Measurements from ENCODE around the gene MYCBPAP.
A peak's percentile ranks its signal among the peaks of the same experiment; 100 is the strongest.

The MYCBPAP gene

DNA sequence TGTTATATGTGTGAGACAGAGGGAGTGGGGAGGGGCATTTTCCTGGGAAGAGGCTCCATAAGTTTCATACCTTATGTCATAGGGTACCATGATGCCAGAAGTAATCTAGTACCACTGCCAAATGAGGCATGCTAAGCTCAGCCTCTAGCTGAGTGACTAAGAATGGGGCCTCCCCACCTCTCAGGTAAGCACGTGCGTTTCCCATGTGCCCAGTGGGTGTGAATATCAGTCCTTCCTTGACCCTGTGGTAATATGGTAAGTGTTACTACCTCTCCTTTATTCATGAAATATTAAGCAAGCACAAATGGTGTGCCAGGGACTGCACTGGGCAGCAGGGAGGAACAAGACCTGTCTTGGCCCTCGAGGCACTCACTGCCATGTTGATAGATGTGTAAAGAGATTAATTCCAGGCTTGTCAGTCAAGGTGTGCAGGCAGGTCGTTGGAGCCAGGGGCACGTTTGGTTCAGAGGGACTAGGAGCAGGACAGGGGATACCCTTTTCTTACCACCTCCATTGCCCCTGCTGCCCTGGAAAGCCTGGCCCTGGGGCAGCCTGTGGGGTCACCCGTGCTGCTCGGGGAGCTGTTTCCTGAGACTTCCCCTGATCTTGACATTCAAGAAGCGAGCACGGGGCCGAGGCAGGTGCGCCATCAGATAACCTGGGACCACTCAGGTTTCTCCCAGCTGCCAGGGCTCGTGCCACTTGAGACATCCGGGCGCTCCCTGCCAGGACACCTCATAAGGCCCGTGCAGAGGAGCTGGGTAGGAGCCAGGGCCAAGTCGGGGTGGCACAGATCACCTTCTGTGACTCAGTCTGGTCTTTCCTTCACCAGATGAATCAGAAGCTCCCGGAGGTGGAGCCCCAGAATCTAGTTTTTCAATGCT is 20.8 kb upstream of the MYCBPAP start:
- no peak for FAIRE-seq

GRCh38 chr17:50488880-50489279 is 19.4 kb upstream of the MYCBPAP start:
- no peak for FAIRE-seq

- FAIRE-seq: no peak
Observed at GRCh38 chr17:50491505-50491904, 16.7 kb upstream of the MYCBPAP start.

DNA sequence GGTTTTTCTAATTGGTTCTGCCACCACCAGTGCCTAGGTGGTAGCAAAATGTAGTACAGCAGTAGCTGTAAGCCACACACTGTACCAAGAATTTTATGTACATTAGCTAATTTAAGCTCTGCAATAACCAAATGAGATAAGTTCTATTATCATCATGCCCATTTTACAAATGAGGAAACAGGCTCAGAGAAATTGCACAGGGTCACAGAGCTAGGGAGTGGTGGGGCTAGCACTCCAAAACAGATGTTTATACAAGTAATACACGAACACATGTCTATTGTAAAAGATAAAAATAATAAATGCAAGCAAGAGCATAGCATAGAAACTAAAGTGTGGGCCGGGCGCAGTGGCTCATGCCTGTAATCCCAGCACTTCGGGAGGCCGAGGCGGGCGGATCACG is 16.0 kb upstream of the MYCBPAP start:
- FAIRE-seq: no peak

DNA sequence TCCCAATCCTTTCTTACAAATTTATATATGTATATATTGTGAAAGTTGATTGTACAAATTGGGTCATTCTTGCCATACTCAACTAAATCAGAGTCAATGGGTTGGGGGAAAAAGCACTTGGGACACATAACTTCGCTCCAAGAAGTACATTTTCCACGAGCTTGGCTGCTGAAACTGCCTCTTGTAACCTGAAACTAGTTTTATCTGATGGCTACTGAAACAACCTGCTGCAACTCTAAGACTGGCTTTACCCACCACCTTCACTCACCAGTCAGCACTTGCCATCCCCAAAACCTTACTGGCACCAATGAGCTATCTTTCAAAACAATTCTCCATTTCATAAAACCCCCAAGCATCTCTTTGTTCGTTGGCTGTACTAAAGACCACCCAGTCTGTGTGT is 14.5 kb upstream of the MYCBPAP start:
- FAIRE-seq: no peak

- FAIRE-seq: no peak
Observed at GRCh38 chr17:50495217-50495823, 12.9 kb upstream of the MYCBPAP start.

- FAIRE-seq: no peak
Observed at GRCh38 chr17:50495918-50496317, 12.3 kb upstream of the MYCBPAP start.

DNA sequence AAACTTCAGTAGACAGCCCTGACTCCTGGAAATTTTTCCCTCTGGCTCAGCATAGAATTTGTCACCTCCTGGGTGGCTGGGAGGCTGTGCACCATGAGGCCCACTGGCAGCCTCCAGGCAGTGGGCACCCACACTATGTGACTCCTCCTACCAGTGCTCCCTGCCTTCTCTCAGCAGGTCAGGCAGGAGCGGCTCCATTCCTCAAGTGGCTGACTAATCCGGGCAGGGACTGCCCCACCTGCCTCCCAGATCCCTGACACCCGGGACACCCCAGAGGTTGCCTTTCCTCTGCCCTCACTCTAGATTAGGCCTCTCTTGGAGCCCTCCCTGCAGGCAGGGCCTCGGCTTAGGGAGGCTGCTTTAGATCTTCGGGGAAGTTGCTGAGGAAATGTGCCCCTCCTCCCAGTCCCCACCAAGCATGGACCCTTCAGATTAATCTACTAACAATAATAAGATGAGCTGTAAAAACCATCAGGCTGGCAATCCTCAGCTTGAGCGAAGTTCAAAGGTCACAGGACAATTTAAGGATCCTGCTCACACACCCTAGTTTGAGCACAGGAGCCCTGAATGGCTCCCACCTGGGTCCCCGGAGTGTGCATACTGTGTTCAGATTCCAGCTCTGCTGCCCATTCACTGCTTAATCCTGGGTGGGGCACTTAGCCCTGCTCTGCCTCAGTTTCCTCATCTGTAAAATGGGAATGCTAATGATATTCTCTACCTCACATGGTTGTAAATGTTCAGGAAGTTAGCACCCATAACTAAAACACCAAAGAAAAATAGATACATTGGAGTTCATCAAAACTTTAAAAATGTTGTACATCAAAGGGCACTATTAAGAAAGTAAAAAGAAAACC is 10.0 kb upstream of the MYCBPAP start:
- no peak for FAIRE-seq

DNA sequence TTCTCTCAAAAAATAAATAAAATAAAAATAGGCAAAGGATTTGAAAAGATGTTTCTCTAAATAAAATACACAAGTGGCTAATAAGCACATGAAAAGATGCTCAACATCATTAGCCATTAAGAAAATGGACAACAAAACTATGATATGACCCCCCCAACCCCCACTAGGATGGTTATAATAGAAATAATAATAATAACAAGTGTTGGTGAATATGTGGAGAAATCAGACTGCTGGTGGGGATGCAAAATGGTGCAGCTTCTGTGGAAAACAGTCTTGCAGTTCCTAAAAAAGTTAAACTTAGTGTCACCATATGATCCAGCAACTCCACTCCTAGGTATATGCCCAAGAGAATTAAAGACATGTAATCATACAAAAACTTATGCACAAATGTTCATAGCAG is 9.0 kb upstream of the MYCBPAP start:
- no peak for FAIRE-seq

DNA sequence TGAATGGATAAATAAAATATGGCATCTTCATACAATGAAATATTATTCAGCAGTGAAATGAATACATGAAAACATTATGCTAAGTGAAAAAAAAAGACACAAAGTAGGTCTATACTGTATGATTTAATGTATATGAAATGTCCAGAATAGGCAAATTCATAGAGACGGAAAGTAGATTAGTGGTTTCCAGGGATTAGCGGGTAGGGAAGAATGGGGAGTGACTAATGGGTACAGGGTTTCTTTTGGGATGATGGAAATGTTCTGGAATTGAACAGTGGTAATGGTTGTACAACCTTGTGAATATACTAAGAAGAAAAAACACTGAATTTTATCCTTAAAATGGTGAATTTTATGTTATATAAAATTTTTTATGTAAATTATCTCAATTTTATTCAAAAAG is 8.5 kb upstream of the MYCBPAP start:
- no peak for FAIRE-seq

DNA sequence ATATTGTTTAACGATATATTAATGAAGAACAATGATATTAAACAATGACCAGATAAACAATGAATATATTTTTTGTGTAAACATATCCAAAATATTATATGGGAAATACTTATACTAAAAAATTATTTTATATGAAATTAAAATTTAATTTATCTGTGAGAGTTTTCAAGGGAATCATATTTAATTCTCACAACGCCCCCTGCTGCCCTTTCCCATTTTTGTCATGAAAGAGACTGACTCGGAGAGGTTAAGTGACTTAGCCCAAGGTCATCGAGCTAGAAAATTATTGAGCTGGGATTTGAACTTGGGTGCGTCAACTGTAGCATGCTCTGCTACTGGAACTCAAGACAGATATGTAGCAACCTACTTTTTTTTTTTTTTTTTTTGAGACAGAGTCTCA is 7.2 kb upstream of the MYCBPAP start:
- FAIRE-seq: peak; percentile 41

DNA sequence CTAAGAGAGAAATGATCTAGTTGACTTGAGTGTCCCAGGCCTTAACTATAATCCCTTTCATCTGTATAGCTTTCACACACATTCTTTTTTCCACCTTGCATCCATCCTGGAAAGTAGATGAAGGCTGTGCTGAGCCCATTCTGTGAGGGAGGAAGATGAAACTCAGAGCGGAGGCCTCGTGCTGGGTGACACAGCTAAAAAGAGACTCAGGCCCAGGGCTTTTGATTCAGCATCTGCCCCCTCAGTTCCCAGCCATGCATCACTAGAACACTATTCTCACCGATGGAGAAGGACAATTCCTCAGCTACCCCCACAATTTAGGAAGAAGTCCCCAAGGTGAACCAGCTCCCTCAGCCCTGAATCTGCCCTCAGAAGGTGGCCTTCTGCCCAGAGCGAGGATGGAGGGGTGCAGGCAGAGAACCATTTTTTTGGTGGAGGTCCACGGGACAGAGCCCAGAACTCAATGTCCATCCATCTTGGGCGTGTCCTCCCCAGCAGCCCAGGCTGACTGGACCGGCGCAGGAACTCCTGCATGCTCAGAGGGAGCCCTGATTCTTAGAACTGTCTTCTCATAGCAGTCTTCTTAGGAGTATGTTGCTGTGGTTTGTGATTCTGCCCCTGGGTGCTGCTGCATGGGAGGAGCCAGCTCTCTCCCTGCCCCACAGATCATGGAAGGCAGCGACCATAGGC is 5.8 kb upstream of the MYCBPAP start:
- FAIRE-seq: no peak

DNA sequence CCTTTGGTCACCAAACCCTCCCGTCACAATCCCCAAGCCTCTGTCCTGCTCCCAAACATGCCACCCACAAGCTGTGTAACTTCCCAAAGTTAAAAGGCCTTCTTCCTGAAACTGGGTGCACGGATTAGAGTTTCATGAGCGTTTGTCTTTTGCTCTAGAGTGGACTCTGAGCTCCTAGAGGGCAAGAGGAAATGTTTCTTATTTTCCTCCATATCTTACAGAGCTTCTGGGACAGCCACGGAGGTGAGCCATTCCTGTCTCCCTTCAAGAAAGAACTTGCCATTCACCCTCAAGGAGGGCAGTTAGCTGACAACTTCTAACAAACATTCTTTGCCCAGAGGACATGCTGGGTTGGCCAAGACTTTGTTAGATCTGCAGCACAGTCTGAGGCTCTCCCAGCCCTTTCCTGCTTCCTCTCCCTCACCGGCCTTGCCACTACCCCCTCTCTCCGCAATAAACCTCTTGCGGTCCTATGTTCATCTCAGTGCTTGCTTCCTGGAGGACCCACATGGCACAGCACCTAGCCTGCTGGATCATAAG is 2.6 kb upstream of the MYCBPAP start:
- FAIRE-seq: no peak

DNA sequence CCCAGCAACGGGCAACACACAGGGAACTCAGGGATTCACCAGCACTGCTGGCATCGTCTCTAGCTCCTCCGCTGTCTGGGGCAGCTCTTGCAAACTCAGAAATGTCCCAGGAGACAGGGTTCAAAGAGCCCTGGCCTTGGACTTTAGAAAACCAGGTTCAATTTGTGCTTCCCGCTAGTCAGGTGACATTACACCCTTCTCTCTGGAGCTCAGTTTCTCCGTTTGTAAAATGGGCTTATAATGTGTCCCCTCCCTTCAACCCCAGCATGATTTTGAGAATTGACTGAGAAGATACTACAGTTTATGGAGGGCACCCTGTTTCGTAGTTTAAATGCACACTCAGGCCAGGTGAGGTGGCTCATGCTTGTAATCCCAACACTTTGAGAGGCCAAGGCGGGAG is 1.9 kb upstream of the MYCBPAP start:
- no peak for FAIRE-seq

- no peak for FAIRE-seq
Observed at GRCh38 chr17:50508573-50509460, 578 bp downstream of the MYCBPAP start.

GRCh38 chr17:50511058-50511457 is 2.8 kb downstream of the MYCBPAP start:
- FAIRE-seq: no peak

DNA sequence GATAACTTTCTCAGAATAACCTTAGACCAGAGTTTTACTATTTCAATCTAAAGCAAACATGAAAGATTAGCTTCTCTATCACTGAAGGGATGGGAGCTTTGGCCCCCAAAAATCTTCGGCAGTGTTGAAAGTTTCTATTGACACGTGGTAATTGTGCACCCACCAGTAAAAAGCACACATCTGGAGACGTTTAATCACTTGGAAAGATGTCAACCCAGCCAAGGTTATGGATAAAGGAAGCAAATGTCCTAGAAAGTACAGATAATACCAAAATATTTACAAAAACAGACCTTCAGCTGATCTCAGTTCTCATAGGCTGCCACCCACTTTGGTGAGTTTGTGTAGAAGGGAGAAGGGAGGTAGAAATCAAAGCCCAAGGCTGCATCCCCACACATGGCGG is 5.3 kb downstream of the MYCBPAP start:
- FAIRE-seq: peak; percentile 86

- no peak for FAIRE-seq
Observed at GRCh38 chr17:50514388-50514787, 6.1 kb downstream of the MYCBPAP start.

GRCh38 chr17:50514936-50515702 is 6.9 kb downstream of the MYCBPAP start:
- no peak for FAIRE-seq

GRCh38 chr17:50517011-50517410 is 8.8 kb downstream of the MYCBPAP start:
- FAIRE-seq: no peak

All from endometrium (tissue), 2 donors.